NCI-H146 (cell line): ENCODE measurements around the gene PDE4D.

Source experiments
- DNase-seq: peaks from one replicate; lab custom pipeline; 2025; lab: John Stamatoyannopoulos, UW

The PDE4D gene

DNA sequence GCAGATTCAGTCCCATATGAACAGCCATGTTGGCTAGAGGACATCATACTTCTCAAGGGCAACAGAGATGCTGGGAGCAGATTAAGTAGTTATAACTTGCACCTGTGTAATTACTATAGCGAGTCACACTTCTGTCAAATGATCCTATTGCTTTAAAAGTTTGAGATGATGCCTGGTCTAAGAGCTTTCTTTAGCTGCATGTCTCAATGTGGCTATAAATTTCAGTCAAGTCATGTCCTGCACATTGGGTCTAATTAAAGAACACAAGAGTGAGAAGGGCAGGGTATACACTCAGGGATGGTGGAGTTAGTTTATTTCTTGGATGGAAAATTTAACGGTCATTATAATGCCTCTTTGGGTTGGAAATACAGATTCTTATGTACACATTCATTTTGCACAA, 753.4 kb downstream of the PDE4D start:
- DNase-seq, result no peak

DNA sequence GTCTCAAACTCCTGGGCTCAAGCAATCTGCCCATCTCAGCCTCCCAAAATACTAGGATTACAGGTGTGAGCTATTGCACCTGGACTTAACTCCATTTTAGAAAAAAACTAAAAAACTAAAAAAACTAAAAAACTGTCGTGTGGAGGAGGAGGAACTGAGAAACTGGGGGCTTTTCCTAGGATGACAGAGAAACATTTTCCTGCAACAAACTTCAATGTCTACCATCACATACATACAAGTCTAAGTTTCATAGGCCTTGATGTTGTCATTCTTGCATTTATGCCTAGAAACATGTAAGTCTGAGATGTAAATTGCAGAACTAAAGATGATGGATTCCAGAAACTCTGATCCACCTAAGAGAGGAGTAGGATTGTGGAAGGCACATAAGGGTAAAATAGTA, 753.8 kb downstream of the PDE4D start:
- no peak for DNase-seq

DNA sequence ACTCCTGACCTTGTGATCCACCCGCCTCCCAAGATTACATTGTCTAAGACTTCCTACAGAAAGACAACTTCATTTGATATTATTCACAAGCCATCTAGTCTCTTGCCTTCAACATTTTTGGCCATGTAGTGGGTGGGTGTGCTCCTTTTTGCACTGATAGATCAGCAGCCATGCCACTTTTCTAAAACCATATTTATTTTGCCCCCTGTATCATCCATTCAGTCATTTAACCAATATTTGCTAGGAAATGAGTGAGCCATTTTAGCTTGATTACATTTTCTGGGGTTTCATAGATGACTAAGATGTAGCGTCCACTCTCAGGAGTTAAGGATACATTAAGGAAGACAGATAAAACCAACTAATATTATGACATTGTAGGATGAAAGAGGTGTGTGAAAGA, 755.0 kb downstream of the PDE4D start:
- DNase-seq, result no peak

DNA sequence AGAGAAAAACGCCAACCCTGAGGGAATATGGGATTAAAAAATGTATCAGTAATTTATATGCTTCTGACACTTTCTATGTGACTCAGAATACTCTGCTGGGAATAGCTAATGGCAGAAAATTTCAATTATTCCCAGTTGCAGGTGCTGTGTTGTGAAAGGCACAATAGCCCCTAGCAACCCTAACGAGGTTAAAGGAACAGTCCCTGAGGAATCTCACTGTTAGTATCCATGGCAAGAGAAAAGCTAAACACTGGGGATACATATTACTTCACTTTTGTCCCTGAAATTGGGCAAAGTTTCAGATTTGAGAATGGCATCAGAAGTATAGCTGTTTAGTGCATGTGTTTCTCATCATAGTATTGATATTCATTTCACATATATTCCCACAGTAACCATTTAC, 755.7 kb downstream of the PDE4D start:
- no peak for DNase-seq

DNA sequence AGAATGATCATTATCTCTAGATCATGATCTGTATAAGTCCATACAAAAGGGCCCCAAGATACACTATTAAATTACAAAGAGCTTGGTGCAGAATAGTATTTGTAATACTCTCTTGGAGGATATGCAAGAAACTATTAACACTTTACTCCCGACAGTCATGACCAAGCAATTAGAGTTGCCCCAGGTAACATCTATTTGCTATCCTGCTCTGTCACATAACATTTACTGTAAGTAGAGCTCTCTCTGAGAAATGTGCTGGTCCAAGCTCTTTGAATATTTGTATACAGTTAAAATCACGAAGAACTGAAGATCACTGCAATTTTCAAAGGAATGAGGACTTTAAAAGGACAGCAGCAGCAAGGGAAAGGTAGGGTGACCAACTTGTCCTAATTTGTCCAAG, 757.0 kb downstream of the PDE4D start:
- no peak for DNase-seq

DNA sequence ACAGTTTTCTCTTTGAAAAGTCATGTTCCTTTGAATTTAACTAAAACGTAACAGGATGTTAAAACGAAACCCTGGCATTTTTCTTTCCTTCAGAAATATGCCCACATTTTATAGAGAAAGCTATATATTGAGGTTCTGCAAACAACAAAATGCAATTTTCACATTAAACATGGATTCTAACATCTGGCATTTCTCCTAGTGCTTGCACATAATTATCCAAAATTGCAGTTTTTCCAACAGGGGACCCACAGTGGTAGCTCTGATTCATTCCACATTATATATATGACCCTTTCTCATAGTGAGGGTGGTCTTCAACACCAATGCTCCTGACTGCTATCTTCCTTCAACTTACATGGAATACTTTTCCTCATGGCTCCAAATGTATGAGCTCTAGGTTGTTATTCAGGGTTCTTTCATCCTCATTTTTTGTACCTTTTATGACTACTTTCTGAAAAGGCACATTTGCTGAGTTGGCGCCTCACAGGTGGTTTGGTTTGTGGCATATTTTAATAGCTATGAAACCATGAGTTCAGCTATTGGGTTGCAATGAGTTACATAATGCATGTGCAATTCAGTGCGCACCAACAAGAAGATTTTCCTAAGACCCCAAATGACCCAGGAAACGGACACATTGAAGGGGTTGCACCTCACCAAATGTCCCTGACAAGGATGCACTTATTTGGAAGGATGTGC, 758.9 kb downstream of the PDE4D start:
- DNase-seq, result no peak

DNA sequence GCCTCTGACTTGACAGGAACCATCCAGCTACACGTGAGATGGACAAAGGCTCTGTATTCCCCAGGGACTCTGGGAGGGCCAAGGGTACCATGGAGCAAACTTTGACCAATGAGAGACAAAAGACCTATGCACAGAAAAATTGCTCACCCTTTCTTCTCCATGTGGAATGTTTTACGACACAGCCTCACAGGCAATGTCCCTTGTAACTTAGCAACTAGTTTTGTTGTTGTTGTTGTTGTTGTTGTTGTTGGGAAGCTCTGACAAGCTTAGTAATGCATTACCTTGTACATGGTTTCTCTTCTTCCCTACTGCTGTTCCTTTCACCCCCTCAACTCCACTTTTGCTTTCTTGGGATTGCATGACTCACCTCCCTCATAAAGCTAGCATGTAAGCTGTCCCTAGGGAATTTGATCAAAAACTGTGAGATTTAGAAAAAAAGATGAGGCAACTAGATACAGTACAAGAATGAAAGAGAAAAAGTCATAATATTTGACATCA, 759.7 kb downstream of the PDE4D start:
- no peak for DNase-seq

DNA sequence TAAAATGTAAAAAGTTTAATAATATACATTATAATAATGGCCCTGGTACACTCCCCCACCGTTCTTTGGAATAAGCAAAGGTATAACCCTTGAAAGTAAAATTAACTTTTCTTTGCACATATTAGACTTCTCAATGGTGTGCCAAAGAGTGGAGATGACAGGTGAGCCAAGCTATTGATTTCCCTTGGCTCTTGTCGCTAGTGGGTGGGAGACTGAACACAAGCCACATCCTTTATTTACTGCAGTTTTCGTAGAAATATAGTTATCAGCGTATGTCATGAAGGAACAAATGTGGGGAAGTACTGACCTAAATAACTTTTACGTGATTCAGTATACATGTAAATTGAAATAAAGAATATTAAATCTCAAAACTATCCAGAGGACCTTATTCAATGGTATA, 761.4 kb downstream of the PDE4D start:
- DNase-seq, result no peak

DNA sequence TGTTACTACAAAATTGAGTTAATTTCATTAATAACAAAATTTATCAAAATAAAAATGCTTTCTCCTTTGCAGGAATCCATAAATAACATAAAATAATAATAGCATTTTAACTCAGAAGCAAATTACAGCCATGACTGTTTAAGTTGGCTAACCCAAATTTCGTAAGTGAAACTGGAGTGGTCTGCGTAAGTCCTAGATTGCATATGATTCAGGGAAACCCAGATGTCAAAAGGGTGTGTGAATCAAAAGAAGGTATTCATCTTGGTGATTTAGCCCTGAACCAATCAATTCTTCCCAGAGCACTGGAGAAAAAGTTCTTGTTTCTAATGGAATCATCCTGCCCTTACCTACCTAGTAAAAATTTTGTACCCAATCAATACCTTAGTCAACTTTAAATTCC, 763.1 kb downstream of the PDE4D start:
- DNase-seq, result no peak

DNA sequence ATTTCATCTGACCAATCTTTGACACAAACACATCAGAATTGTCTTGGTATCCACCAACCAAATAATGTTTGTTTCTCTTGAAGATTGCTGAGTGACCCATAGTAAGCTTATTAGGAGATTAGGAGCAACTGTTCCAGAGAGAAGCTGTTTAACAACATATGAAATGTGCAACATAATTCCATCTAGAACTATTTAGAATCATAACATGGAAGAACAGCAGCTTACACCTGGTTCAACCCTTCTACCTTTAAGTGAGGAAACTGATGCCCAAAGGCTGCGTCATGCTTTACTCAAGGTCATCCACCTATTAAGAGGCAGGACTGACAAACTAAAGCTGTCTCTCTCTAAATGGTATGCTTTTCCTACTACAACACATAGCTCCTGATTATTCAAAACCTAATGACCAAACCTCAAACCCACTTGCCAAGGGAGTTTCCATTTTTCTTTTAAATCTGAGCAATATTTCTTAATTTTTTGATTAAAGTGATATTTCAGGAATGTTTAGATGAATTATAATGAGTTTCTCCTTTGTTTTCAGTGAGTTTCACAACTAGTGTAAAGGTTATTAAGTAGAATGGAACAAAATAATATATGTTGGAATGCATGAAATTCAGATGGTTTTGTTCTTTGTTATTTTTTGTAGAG, 764.8 kb downstream of the PDE4D start:
- DNase-seq, result no peak

DNA sequence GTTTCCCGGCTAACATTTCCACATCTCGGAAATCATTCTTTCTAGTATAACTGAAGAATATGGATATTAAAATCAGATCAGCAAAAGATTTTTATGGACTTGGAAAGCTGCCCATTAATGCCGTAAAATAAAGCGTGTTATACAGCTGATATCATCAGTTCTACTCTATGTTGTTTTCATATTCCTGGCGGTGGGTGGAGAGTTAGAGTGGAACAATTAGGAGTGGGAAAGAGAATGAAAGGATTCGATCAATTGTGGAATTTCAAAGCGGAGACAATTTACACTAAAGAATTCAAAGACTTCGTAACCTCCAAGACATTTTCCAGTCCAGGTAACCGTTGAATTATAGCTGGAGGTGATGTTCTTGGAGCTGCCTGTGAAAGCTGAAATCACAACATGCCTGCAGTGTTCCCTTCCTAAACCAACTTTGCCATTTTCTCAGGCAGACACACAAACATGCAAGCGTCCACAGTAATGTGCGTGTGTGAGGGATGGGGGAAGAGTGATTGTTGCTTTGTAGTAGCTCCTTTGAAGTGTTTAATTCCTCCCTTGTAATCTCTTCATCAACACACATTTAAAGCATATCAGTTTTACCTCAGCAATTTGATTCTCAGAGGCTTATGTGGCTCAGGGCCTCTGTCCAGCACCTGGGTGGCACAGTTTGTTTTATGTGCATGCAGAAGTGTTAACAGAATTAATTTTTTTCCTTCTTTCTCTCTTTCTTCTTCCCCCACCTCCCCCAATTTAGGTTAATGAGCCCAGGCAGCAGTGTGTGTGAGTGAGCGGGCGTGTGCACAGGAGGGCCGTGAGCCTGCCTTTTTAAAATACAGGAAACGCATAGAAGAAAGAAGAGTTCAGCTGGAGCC, 766.6 kb downstream of the PDE4D start:
- DNase-seq, result no peak

DNA sequence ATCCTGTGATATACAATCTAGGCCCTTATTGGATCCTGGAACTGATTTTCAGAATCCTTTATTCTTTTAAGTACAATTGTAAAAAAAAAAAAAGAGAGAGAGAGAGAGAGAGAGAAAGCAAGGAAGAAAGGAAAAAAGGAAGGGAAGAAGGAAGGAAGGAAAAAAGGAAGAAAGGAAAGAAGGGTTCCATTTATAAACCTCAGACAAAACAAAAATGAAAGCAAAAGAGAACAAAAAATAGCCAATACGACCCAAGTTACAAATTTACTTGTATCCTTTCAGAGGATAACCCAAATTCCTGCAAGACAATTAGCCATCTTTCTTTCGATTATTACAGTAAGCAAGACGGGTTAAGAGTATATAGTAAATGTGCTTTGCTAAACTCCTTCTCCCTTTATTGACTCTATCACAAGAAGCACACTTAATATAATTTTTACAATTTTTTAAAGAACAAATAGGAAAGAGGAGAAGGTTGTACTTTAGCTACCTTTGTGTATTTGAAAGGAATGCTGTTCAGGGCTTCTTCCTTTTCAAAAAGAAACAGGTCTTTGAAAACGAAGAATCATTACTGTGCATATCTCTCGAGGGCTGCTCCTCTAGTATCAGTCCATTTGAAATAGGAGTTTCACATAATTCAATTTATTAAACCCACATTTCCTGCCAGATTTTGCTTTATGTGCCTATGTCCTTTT, 767.4 kb downstream of the PDE4D start:
- DNase-seq, result no peak

DNA sequence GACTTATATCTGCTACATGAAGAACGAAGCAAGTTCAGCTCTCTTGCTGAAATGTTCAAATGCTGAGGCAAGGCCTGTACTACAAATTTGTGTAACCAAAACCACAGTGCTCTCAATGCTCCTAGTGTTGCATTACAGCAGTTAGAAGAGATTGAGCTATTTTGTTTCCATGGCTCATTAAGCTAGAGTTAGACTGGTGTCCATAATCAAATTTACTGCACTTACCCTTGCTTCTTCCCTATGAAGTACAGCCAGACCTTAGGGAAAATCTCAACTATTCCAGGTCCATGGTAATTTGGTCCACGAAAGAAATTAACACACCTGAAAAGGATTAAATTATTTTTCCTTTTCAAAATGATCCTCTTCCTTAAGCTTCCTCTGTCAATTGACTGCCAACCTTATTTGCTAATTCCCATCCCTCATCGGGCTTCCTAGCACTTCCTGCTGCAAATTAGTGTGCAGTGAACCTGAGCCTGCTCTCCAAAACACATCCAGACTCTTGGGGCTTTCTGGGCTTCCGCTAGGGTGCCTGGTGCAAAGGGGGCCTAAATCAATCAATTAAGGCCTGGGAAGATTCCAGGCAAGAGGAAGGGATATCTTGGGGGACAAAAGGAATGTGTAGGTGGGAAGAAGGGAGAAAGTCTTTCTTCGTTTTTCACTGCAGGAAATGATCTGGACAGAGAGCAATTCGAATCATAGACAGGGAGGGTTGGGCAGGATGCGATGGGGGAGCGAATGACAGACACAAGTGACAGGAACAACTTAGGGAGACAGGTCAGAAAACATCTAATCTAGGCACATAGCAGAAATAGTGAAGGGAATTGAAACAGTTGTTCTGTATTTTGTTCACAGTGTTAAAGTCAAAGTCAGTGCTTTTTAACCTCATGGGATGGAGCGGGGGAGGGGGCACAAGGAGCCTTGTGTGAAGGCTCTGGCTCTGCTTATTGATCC, 768.2 kb downstream of the PDE4D start:
- no peak for DNase-seq

DNA sequence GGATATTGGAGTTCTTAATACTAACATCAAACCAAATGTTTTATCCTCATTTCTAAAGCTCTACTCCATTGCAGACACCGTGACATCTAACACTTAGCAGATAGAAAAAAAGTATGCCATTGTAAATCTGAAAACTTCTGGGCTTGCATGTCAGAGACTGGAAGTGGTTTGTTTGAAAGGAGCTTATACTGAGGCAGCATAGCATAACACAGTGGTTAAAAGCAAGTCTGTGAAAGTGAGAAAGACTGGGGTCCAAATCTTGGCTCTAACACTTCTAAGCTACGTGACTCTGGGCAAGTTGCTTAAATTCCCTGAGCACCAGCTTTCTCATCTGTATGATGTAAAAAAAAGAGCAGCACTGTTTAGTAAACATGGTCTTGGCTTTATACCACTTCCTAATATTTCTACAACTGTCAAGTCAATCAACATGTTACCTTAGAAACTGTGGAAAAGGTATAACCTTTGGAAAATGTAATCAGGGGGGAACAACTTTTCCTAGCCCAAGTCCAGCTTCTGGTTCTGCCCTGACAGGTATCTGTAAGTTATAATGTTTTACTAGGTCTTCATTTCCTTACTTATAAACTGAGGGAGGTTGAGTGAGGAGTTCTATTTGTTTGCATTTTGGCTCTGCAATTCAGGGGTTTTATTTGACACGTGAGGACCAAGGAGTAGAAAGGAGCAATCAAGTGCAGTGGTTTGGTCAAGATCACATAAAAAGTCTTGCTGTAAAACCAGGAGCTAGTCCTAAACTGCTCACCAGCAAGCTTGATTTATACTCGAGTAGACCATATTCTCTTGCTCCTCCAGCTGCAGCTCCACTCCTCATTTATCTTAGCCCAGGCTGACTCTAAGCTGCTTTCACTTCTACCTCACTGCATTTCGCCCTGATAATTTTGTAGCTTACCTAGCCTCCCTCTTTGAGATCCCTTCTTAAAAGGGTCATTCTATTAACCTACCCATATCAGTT, 769.6 kb downstream of the PDE4D start:
- no peak for DNase-seq

DNA sequence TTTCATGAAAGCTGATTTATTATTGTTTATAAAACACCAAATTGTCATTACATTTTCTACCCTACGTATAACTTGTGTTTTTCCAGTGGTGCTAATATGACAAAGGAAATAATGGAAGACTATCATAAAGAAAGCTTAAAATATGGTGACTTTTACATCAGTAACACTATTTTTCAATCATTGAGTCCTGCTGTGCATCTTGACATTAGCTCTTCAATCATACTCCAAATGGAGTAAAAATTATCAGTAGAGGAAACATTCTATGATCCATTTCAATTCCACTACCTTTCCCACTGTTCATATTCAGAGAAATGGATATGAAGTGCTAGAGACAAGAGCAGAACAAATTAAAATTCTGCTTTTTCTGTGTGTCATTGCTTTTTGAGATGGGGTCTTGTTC, 774.0 kb downstream of the PDE4D start:
- DNase-seq, result no peak

DNA sequence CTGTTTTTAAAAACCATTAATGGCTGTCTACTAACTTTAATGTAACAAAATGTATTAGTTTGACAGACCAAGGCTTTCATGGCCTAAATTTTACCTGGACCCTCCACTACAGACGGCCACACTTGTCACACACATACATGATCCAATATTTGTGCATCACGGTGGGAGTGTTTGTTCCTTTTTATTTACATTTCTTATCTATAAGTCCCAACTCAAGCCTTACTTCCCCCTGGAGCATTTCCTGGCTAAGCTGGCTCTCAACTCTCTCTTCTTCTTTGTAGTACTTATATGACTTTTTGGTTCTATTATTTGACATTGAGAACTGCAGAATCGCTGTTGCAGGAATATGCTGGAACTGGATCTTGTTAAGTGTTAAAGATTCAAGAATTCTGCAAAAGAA, 776.2 kb downstream of the PDE4D start:
- DNase-seq, result peak; percentile 46

DNA sequence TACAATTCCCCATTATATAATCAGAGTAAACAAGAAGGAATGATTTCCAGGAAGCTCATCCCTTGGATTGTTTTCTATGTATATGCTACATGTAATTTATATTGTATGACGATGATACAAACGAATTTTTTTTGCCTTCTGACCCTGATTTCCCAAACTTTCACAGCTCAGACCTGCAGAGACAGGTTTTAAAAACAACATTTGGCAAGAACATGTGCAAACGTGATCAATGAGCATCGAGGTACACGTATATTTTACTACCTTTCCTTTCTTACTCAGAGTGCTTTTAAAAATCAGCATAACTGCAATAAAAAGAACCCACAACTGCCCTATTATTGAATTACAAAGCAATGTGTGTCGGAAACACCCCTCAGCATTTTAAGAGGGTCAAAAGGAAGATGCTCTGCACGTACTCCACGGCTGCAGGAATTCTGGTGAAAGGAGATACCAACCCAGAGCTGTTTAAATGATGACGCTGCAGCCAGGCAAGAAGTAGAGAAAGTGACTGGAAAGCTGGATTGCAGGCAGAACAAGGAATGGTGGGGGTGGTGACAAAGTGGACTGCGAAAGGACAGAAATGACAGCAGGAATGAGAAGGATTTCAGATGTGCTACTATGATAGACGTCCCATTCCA, 777.2 kb downstream of the PDE4D start:
- DNase-seq, result no peak

DNA sequence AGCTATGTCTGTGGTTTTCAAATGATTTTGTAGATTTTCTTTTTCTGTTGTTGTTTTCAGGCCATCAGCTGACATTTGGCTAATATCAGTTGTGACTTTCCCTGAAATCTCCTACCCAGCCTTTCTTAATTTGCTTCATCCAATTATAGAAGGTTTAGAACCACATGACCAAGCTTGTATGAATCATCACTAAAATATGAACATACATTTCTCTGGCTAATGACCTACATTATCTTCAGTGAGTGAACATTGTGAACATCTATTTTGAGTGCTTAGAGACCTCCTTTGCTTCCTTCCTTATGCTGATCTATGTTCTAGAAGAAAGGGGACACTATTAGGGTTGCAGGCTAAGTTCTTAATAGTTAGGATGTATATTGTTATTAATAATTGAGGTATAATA, 778.2 kb downstream of the PDE4D start:
- DNase-seq, result no peak

DNA sequence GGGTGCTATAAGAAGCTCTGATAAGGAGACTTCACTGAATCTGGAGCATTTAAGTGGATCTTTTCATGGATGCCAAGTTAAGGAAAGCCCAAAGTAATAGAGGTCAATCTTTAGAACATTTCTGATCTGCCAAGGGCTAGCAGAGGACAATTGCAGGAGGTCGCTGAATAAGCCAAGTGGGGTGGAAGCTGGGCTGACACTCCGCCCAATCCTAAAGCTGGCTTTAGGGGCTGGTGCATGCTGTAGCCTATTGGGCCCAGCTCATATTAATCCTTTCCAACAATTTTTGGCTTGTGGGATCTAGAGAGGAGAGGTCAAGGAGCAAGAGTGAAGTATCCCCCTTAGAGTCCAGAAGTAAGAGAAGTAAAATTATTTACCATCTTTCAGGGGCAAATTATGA, 784.1 kb downstream of the PDE4D start:
- no peak for DNase-seq

DNA sequence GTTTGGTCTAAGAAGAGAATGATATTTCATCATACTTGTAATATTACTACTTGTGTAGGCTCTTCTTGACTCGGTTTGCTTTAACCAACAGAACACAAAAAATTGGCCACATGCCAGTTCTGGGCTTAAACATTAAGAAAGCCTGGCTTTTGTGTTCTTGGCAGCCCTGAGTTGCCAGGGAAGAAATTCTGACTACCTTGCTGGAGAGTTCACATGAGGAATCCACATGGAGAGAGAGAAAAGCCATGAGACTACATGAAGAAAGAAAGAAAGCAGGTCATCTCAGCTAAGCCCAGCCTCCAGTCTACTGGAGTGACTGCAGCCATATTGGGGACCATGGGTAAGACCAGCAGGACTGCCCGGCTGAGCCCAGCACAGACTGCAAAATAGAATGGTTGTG, 785.8 kb downstream of the PDE4D start:
- no peak for DNase-seq
